ENCODE data around the gene SLC39A5.

Gene SLC39A5

GRCh38 chr12:56216461-56216860 lies 13.4 kb upstream of the SLC39A5 start:
- DNase-seq (ENCODE audit: low read depth) = no peak

GRCh38 chr12:56219840-56220239 lies 10.0 kb upstream of the SLC39A5 start:
- DNase-seq (ENCODE audit: low read depth) = no peak

- DNase-seq (ENCODE audit: low read depth) = no peak
Observed at GRCh38 chr12:56220611-56221231, 9.1 kb upstream of the SLC39A5 start.

DNA sequence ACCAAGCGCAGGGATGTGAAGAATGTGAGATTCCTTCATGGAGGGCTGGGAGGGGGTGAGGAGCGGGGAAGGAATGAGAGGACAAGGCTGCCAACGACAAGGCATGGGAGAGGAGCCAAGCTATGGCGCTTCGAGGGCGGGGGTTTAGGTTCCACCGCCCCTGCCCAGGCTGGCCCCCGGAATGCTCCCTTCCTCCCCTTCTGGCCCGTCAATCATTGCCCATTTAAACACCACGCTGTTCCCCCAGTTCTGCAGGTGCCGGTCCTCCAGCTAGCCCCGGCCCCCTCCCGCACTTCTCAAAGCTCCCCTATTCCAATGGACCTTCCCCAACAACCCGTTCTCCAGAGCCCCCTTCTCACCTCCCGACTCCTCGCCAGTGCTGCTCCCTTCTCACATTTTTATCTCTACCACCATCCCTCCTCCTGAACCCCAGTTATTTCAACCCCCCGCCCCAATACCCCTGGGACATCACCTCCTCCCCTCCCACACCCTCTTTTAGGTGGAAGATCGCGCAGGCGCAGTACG lies 8.6 kb upstream of the SLC39A5 start:
- DNase-seq (ENCODE audit: low read depth) = peak; percentile 38

DNA sequence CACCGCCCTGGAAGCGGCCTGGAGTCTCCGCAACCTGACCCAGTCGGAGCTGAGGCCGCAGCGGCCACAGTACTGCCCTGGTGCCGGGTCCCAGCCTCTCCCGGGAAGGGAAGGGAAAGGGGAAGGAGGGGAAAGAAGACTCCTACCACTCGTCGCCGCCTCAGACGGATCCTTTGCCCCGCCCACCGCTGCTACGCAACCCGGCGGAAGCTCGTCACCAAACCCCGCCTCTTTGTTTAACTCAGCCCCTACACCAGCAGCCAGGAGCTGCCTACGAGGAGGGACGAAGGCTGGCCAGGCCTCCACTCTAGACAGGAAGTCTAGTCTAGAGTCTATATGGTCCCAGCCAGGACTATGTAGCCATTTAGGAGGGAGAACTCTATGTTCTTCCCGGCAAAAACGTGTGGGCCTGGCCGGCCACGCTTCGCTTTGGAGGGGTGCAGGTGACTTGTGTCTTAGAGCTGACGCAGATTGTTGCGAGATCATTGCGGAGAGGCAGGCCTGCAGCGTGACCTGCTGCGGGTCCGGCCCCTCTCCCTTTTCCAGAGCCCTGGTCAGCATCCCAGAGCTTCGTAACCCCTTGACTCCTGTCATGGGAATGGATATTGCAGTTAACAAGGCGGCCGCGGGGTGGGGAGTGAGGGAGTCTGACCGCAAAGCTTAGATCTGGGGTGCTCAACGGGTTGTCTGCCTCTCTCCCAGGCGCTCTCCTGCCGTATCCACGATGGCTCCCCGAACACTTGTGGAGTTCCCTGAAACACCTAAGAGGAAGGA lies 7.9 kb upstream of the SLC39A5 start, which contains the start of gene RNF41:
Gene RNF41 (minus strand): TSS at position 166 of the 774 bp plus-strand sequence. CDS start 7,875 bp downstream, outside the sequence.
- DNase-seq (ENCODE audit: low read depth) = peak; percentile 91

GRCh38 chr12:56222531-56222895 lies 7.3 kb upstream of the SLC39A5 start:
- DNase-seq (ENCODE audit: low read depth) = no peak

DNA sequence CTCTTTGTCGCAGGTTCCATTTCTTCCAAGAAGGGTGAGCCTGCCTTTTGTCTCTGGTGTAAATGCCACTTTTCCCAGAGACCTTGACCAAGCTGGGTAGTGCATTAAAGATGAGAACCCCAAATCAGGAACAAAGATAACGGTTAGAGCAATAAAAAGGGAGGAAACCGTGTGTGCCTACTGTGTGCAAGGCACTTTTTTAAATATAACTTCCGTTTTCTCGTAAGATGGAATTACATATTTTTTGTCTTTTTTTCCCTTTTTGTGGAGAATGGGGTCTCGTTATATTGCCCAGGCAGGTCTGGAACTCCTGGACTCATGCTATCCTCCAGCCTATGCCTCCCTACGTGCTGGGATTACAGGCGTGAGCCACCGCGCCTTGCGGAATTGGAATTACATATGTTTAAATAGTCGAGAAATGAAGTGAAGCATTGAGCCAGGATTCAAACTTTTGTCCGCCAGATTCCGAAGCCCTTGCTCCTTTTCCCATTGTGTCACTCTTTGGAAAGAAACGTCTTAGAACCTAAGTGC lies 6.2 kb upstream of the SLC39A5 start:
- DNase-seq (ENCODE audit: low read depth) = no peak

GRCh38 chr12:56224102-56224701 lies 5.6 kb upstream of the SLC39A5 start, which contains the start of gene NABP2:
NABP2 (plus strand) TSS chr12:56224342; CDS start chr12:56224857, 515 bp downstream.
- peak; percentile 94 for DNase-seq (ENCODE audit: low read depth)

DNA sequence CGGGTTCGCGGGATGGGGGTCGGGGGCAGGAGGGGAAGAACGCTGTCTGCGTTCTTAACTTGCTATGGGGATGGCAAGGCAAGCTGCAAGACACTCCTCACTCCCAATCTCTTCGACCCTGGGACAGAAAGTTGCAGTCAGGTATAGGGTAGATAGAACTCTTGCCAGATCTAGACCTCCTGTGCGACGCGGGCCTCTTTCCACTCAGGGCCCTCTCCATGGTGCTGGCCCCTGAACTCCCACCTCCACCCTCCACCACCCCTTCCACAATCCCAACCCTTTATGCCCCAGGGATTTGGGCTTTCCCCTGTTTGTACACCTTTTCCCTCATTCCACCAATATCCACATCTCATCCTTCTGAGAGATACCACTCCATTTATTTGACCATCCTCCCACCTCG lies 4.9 kb upstream of the SLC39A5 start:
- no peak for DNase-seq (ENCODE audit: low read depth)

DNA sequence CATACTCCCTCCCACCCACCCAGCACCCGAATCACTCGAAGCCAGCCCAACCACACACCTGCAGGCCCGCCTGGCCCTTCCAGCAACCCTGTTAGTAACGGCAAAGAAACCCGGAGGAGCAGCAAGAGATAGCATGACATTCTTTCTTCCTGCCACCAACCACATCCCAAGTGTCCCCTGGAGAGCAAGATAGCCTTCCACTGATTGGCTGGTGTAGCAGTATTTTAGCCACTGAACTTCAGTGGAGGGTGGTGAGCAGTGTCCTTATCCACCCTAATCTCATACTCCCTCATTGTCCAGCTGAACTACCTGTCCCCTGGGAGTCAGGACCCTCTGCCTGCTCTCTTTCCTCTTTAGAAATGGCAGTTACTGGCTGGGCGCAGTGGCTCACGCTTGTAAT lies 769 bp upstream of the SLC39A5 start:
- no peak for DNase-seq (ENCODE audit: low read depth)

GRCh38 chr12:56230432-56231183 lies 757 bp downstream of the SLC39A5 start:
- no peak for DNase-seq (ENCODE audit: low read depth)

GRCh38 chr12:56231184-56231582 lies 1.3 kb downstream of the SLC39A5 start:
- DNase-seq (ENCODE audit: low read depth) = no peak

DNA sequence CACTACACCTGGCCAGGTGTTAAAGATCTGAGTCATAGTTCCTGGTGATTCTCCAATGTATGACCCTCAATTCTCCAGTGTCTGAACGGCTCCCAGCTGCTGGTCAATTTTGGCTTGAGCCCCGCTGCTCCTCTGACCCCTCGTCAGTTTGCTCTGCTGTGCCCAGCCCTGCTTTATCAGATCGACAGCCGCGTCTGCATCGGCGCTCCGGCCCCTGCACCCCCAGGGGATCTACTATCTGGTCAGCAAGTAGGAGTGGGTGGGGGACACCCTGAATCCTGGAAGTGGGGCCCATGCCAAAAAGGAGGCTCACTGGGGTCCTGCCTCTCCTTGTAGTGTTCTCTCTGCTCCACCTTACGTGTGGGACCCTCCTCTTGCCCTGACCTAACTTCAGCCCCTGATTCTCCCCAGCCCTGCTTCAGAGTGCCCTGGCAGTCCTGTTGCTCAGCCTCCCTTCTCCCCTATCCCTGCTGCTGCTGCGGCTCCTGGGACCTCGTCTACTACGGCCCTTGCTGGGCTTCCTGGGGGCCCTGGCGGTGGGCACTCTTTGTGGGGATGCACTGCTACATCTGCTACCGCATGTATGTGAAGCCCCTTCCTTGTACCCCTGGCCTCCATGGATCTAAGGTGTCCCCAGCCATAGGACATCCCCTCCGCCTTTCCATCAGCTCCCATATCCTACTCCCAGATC lies 5.0 kb downstream of the SLC39A5 start:
- DNase-seq (ENCODE audit: low read depth) = no peak

- DNase-seq (ENCODE audit: low read depth) = no peak
Observed at GRCh38 chr12:56236091-56236490, 6.2 kb downstream of the SLC39A5 start.

DNA sequence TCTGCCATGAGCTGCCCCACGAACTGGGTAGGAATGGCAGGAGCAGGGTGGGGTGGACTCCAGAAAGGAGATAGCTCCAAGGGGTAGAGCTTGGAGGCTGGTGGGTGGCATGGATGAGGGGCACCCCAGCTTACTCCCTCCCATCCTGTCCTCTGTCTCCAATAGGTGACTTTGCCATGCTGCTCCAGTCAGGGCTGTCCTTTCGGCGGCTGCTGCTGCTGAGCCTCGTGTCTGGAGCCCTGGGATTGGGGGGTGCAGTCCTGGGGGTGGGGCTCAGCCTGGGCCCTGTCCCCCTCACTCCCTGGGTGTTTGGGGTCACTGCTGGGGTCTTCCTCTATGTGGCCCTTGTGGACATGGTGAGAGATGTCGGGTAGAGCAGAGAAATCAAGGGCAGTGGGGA lies 7.1 kb downstream of the SLC39A5 start:
- no peak for DNase-seq (ENCODE audit: low read depth)

GRCh38 chr12:56237552-56237951 lies 7.7 kb downstream of the SLC39A5 start:
- DNase-seq (ENCODE audit: low read depth) = no peak

DNA sequence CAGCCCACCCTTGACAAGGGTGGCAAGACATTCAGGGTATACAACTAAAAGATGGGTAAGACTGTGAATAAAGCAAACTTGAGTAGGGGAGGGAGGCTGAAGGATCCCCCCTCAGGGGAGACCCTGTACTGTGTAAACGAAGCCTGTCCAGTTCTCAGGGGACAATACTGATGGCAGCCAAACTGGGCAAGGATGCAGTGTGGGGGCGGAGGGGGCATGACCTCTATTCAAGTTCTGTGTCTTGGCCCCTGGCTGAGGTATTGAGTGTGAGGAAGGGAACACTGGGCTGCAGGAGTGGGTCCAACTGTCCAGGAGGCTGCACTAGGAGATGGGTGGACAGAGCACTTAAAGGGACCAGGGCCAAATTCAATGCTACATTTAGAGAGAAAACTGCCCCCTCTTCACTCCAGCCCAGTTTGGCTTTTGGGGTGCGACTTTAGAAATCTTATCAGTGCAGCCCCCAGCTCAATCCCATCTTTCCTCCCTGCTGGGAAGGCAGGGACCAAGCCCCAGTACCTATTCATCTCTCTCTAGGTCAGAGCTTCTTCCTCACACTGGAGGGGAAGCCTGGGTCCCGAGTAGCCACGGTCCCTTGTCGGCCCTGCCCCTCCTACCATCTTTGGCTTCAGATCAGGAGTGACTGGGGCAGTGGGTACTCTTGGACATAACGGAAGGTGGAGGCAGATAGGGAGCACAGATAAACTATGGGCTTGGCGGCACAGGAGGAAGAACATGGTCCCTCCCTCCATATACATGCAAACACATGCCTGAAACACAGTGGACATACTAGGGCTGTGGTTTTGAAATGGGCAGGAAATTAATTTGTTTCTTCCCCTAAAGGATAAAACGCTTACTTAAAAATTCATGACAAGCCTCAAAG lies 11.8 kb downstream of the SLC39A5 start:
- no peak for DNase-seq (ENCODE audit: low read depth)

DNA sequence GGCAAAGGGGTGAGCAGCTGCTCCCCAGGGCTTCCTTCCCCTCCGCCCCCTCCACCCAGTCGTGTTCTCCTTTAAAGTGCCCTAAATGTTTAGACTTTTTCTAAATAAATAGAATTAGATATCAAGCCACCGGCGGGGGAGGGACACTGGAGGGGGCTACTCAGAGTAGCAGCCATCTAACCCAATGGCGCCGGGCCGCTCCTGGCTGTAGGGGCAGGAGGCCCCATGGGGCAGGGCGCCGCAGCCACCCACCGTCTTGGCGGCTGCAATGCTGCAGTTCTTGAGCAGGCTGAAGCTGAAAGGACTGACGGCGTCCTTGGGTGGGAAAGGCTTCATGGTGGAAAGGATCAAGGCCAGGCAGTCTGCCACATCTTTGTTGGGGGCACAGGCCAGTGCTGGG lies 13.1 kb downstream of the SLC39A5 start:
- DNase-seq (ENCODE audit: low read depth) = no peak

GRCh38 chr12:56243731-56244181 lies 13.9 kb downstream of the SLC39A5 start:
- no peak for DNase-seq (ENCODE audit: low read depth)

DNA sequence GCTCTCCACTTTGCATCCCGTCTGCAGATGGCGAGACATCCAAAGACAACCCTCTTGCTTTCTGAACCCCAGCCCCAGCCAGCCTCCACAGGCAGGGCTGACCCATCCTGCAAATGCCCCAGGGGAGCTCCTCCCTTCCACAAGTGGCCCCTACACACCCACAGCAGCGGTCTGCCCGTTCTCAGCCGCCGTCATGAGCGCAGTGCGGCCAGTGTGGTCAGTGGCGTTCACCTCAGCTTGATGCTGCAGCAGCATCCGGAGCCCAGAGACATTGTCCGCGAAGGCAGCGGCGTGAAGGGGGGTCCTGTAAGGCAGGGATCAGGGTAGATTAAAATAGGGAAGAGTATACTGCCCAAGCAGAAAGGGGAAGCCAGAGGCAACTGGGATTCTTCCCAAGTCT lies 14.6 kb downstream of the SLC39A5 start:
- DNase-seq (ENCODE audit: low read depth) = no peak

All from HS-5 (cell line).